ENCODE measurements around the gene PNPLA3.

DNA sequence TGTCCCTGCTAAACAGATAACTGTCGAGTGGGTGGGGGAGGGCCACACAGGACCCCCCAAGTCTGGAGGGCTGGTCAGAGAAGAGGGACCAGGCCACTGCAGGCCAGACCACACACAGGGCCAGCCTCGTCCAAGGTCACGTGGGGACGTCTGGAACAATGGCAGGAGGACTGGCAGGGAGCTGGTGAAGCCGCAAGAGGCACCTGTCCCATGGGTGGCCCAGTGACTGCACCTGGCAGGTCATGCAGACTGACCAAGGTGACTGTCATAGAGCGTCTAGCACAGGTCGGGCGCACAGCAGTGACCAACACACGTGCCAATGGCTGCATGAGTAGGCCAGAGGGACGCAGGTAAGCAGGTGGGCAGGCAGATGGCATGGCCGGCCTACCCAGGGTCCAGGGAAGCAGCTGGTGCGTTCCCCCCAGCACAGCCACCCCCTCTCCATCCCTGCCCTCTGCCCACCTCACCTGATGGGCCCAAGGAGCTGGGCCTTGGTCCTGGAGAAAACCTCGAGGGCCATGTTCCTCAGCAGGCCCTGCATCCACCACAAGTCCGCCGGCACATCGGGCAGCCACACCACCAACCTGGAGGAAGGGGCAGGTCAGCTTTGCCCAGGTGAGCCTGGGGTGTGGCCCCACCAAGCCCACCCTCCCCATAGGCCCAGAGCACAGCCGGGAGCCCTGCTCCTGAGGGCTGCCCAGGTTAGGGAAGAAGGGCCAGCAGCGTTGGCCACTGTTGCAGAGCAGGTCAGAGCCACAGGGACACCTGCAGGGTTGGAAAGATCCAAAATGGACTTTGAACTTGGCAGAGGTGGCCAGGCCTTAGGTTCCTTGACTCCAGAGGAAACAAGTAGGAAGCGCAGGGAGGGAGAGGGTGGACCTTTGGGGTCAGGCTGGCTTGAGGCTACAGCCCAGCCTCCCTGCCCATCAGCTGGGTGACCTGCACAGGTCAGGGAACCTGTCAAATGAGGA lies 42.2 kb upstream of the PNPLA3 start:
- TF ChIP-seq, protein P1, sequence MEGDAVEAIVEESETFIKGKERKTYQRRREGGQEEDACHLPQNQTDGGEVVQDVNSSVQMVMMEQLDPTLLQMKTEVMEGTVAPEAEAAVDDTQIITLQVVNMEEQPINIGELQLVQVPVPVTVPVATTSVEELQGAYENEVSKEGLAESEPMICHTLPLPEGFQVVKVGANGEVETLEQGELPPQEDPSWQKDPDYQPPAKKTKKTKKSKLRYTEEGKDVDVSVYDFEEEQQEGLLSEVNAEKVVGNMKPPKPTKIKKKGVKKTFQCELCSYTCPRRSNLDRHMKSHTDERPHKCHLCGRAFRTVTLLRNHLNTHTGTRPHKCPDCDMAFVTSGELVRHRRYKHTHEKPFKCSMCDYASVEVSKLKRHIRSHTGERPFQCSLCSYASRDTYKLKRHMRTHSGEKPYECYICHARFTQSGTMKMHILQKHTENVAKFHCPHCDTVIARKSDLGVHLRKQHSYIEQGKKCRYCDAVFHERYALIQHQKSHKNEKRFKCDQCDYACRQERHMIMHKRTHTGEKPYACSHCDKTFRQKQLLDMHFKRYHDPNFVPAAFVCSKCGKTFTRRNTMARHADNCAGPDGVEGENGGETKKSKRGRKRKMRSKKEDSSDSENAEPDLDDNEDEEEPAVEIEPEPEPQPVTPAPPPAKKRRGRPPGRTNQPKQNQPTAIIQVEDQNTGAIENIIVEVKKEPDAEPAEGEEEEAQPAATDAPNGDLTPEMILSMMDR (conservative IDR thresholded peaks at IDR 0.05; ENCODE audit: low read depth, low read length): no peak
- TF ChIP-seq EZH2phosphoT487 (IDR thresholded peaks at IDR 0.05; ENCODE audit: borderline replicate concordance, low read length) (no peak), EZH2 (IDR thresholded peaks at IDR 0.05; ENCODE audit: low read length, unreplicated experiment) (no peak)
